Measurements from ENCODE around the gene GAS7.

GRCh38 chr17:10041916-10042588, 156.4 kb downstream of the GAS7 start:
- TF ChIP-seq, protein P1, sequence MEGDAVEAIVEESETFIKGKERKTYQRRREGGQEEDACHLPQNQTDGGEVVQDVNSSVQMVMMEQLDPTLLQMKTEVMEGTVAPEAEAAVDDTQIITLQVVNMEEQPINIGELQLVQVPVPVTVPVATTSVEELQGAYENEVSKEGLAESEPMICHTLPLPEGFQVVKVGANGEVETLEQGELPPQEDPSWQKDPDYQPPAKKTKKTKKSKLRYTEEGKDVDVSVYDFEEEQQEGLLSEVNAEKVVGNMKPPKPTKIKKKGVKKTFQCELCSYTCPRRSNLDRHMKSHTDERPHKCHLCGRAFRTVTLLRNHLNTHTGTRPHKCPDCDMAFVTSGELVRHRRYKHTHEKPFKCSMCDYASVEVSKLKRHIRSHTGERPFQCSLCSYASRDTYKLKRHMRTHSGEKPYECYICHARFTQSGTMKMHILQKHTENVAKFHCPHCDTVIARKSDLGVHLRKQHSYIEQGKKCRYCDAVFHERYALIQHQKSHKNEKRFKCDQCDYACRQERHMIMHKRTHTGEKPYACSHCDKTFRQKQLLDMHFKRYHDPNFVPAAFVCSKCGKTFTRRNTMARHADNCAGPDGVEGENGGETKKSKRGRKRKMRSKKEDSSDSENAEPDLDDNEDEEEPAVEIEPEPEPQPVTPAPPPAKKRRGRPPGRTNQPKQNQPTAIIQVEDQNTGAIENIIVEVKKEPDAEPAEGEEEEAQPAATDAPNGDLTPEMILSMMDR (IDR thresholded peaks at IDR 0.05): no peak
- no peak for TF ChIP-seq POLR2A (IDR thresholded peaks at IDR 0.05)
